Mesendoderm (in vitro differentiated cells): ENCODE results near the gene GHRH.

ENCODE experiments used
- DNase-seq: peaks from one replicate; pipeline ENCODE4 v3.0.0; 2013
- H2AK5ac ChIP-seq: 2 replicates; pipeline ENCODE4 v1.6.1; 2013; ENCODE audit warnings: low read length, inconsistent platforms
- H2BK120ac ChIP-seq: 2 replicates; pipeline ENCODE4 v1.6.1; 2013; ENCODE audit warnings: low read depth, mild to moderate bottlenecking, low read length, moderate library complexity, mixed read lengths
- H2BK15ac ChIP-seq: replicated peaks from 2 replicates; pipeline ENCODE4 v1.6.1; 2013; ENCODE audit warnings: low read depth, mild to moderate bottlenecking, moderate library complexity
- H2BK5ac ChIP-seq: 2 replicates; pipeline ENCODE4 v1.6.1; 2013; ENCODE audit warnings: low read length, inconsistent platforms
- H3K18ac ChIP-seq: 2 replicates; pipeline ENCODE4 v1.6.1; 2013; ENCODE audit warnings: mild to moderate bottlenecking, low read length, mixed read lengths
- H3K23ac ChIP-seq: one replicate; pipeline ENCODE4 v1.6.1; 2013; ENCODE audit warnings: low read length
- H3K27ac ChIP-seq: 2 replicates; pipeline ENCODE4 v1.5.1; 2013; ENCODE audit warnings: low read depth, mild to moderate bottlenecking, inconsistent platforms, low read length, moderate library complexity
- H3K27me3 ChIP-seq: 2 replicates; pipeline ENCODE4 v1.6.1; 2013; ENCODE audit warnings: low read length, control low read depth, mild to moderate bottlenecking, inconsistent platforms; ENCODE audit not compliant: insufficient read depth, poor library complexity
- H3K36me3 ChIP-seq: 2 replicates; pipeline ENCODE4 v1.6.1; 2013; ENCODE audit warnings: low read length, inconsistent platforms; ENCODE audit not compliant: control insufficient read depth, insufficient read depth
- H3K4ac ChIP-seq: one replicate; pipeline ENCODE4 v1.6.1; 2013; ENCODE audit warnings: low read depth, mild to moderate bottlenecking, low read length, moderate library complexity
- H3K4me1 ChIP-seq: 2 replicates; pipeline ENCODE4 v1.6.1; 2013; ENCODE audit warnings: low read depth, low read length, inconsistent platforms; ENCODE audit not compliant: control insufficient read depth
- H3K4me2 ChIP-seq: 2 replicates; pipeline ENCODE4 v1.6.1; 2013; ENCODE audit warnings: low read length
- H3K4me3 ChIP-seq: 2 replicates; pipeline ENCODE4 v1.5.1; 2013; ENCODE audit warnings: mild to moderate bottlenecking, low read length
- H3K56ac ChIP-seq: one replicate; pipeline ENCODE4 v1.6.1; 2013; ENCODE audit warnings: low read length
- H3K79me1 ChIP-seq: 2 replicates; pipeline ENCODE4 v1.6.1; 2013; ENCODE audit warnings: low read length, inconsistent platforms
- H3K79me2 ChIP-seq: 2 replicates; pipeline ENCODE4 v1.6.1; 2013; ENCODE audit warnings: mild to moderate bottlenecking, low read length; ENCODE audit not compliant: control insufficient read depth, insufficient read depth
- H3K9ac ChIP-seq: 2 replicates; pipeline ENCODE4 v1.6.1; 2013; ENCODE audit warnings: low read length, inconsistent platforms
- H4K5ac ChIP-seq: one replicate; pipeline ENCODE4 v1.6.1; 2013; ENCODE audit warnings: low read length
- H4K8ac ChIP-seq: one replicate; pipeline ENCODE4 v1.6.1; 2013; ENCODE audit warnings: low read depth, mild to moderate bottlenecking, control low read depth, low read length, moderate library complexity
- WGBS: extraction: QIAGEN DNeasy Blood & Tissue Kit; methylation state at CpG from one replicate; pipeline ENCODE4 v1.1.7; 2013; ENCODE audit warnings: low lambda C conversion rate, missing lambda C conversion rate; ENCODE audit not compliant: insufficient coverage; ENCODE audit errors: extremely low coverage; 5-methylcytosine and 5-hydroxymethylcytosine counted together

The GHRH gene

GRCh38 chr20:37305839-37306238 is 44.2 kb upstream of the GHRH start:
- Histone ChIP-seq H3K36me3 (peaks cover 10% of the 10 kb centered on the region), H2BK5ac (no peak overlapping the region)
- no CpG with 5 or more reads among the region's 3 CpGs for WGBS

GRCh38 chr20:37305079-37305478 is 43.5 kb upstream of the GHRH start:
- Histone ChIP-seq H3K4ac (no peak overlapping the region), H3K18ac (no peak overlapping the region), H3K27me3 (no peaks in the 10 kb centered on the region), H3K4me1 (no peaks in the 10 kb centered on the region), H2BK15ac (no peak overlapping the region), H3K9ac (no peak overlapping the region), H2AK5ac (no peak overlapping the region), H2BK120ac (no peak overlapping the region), H2BK5ac (no peak overlapping the region), H3K4me2 (no peak overlapping the region), H3K23ac (no peak overlapping the region), H4K8ac (no peak overlapping the region), H3K4me3 (no peak overlapping the region), H3K56ac (no peak overlapping the region), H3K79me2 (peaks cover 4% of the 10 kb centered on the region), H3K27ac (no peak overlapping the region), H3K79me1 (peaks cover 18% of the 10 kb centered on the region), H4K5ac (no peak overlapping the region), H3K36me3 (peaks cover 10% of the 10 kb centered on the region)
- no peak for DNase-seq
- no CpG with 5 or more reads among the region's 6 CpGs for WGBS

More at GRCh38 chr20:37305839-37306238, 44.2 kb upstream of the GHRH start:
- Histone ChIP-seq H3K4me3 (no peak overlapping the region), H3K23ac (no peak overlapping the region), H4K5ac (no peak overlapping the region), H3K18ac (no peak overlapping the region), H3K27ac (no peak overlapping the region), H3K4me1 (no peaks in the 10 kb centered on the region), H3K27me3 (no peaks in the 10 kb centered on the region), H2AK5ac (no peak overlapping the region), H2BK15ac (no peak overlapping the region), H3K79me1 (peaks cover 21% of the 10 kb centered on the region), H3K4ac (no peak overlapping the region), H2BK120ac (no peak overlapping the region), H3K56ac (peak overlapping the region; percentile 65), H4K8ac (no peak overlapping the region), H3K4me2 (no peak overlapping the region), H3K79me2 (peaks cover 4% of the 10 kb centered on the region), H3K9ac (no peak overlapping the region)
- DNase-seq, result no peak

GRCh38 chr20:37303637-37304036 is 42.0 kb upstream of the GHRH start:
- WGBS, result no CpG with 5 or more reads among the region's 4 CpGs
- Histone ChIP-seq H3K4me2 (no peak overlapping the region), H2AK5ac (no peak overlapping the region), H2BK120ac (no peak overlapping the region), H3K9ac (no peak overlapping the region), H3K27ac (no peak overlapping the region), H3K36me3 (peaks cover 9% of the 10 kb centered on the region), H3K4me3 (no peak overlapping the region), H3K4me1 (no peaks in the 10 kb centered on the region), H3K79me1 (peaks cover 16% of the 10 kb centered on the region), H3K4ac (no peak overlapping the region), H4K5ac (no peak overlapping the region), H3K18ac (no peak overlapping the region), H2BK5ac (no peak overlapping the region), H3K23ac (no peak overlapping the region), H2BK15ac (no peak overlapping the region), H3K56ac (no peak overlapping the region), H3K79me2 (peaks cover 1% of the 10 kb centered on the region), H3K27me3 (no peaks in the 10 kb centered on the region), H4K8ac (no peak overlapping the region)
- DNase-seq, result no peak

GRCh38 chr20:37302981-37303380 is 41.4 kb upstream of the GHRH start:
- no peak overlapping the region for H4K5ac ChIP-seq

GRCh38 chr20:37301558-37301957 is 39.9 kb upstream of the GHRH start:
- Histone ChIP-seq H3K4me2 (no peak overlapping the region), H2AK5ac (no peak overlapping the region), H3K9ac (no peak overlapping the region), H3K56ac (no peak overlapping the region), H3K23ac (no peak overlapping the region), H3K4me1 (no peaks in the 10 kb centered on the region), H3K4me3 (no peak overlapping the region), H3K79me2 (peaks cover 8% of the 10 kb centered on the region), H3K79me1 (peaks cover 16% of the 10 kb centered on the region), H4K5ac (no peak overlapping the region), H2BK5ac (no peak overlapping the region), H3K27ac (no peak overlapping the region), H4K8ac (no peak overlapping the region), H3K4ac (no peak overlapping the region), H2BK15ac (no peak overlapping the region), H3K18ac (no peak overlapping the region), H3K27me3 (no peaks in the 10 kb centered on the region), H3K36me3 (peaks cover 8% of the 10 kb centered on the region), H2BK120ac (no peak overlapping the region)
- no peak for DNase-seq
- no CpG with 5 or more reads among the region's 3 CpGs for WGBS

More at GRCh38 chr20:37302981-37303380, 41.4 kb upstream of the GHRH start:
- H3K4ac ChIP-seq, result no peak overlapping the region
- H2BK120ac ChIP-seq, result no peak overlapping the region
- peaks cover 14% of the 10 kb centered on the region for H3K79me1 ChIP-seq
- peaks cover 8% of the 10 kb centered on the region for H3K36me3 ChIP-seq
- H3K4me3 ChIP-seq, result no peak overlapping the region
- H3K79me2 ChIP-seq, result no peaks in the 10 kb centered on the region
- no peaks in the 10 kb centered on the region for H3K27me3 ChIP-seq
- no peak overlapping the region for H2BK5ac ChIP-seq
- no peak overlapping the region for H3K18ac ChIP-seq
- H3K4me1 ChIP-seq, result no peaks in the 10 kb centered on the region
- no CpG with 5 or more reads among the region's 2 CpGs for WGBS
- no peak for DNase-seq
- no peak overlapping the region for H2AK5ac ChIP-seq
- H4K8ac ChIP-seq, result no peak overlapping the region
- H3K23ac ChIP-seq, result no peak overlapping the region
- no peak overlapping the region for H3K56ac ChIP-seq
- H3K9ac ChIP-seq, result no peak overlapping the region
- no peak overlapping the region for H3K4me2 ChIP-seq
- H2BK15ac ChIP-seq, result no peak overlapping the region
- H3K27ac ChIP-seq, result no peak overlapping the region

- Histone ChIP-seq H2AK5ac (no peak overlapping the region), H3K4me3 (no peak overlapping the region), H3K27ac (no peak overlapping the region), H3K23ac (no peak overlapping the region), H3K4me1 (no peaks in the 10 kb centered on the region), H3K4ac (no peak overlapping the region), H2BK120ac (no peak overlapping the region), H3K27me3 (no peaks in the 10 kb centered on the region), H3K79me2 (peaks cover 8% of the 10 kb centered on the region), H3K56ac (no peak overlapping the region), H2BK5ac (no peak overlapping the region), H3K9ac (no peak overlapping the region), H4K5ac (no peak overlapping the region), H3K18ac (no peak overlapping the region), H3K79me1 (peaks cover 18% of the 10 kb centered on the region), H3K4me2 (no peak overlapping the region), H3K36me3 (peaks cover 8% of the 10 kb centered on the region), H4K8ac (no peak overlapping the region), H2BK15ac (no peak overlapping the region)
- DNase-seq, result no peak
- no CpG with 5 or more reads among the region's 9 CpGs for WGBS
These were observed 39.5 kb upstream of the GHRH start for GRCh38 chr20:37301120-37301519.
